HEK293 (cell line): ENCODE measurements around the gene FAM200B.

Experiments
- CTCF ChIA-PET: fragments of 350-600 bp; formaldehyde crosslinking; extraction: SDS; loops from one replicate; lab custom pipeline; 2021; ENCODE audit warnings: antibody characterized with exemption; lab: Yijun Ruan, JAX
- POLR2A ChIA-PET: fragments of 300-600 bp; formaldehyde crosslinking; extraction: SDS; loops from one replicate; lab custom pipeline; 2020; ENCODE audit warnings: antibody characterized with exemption, inconsistent platforms; lab: Yijun Ruan, JAX
- H3K27ac ChIP-seq: fragments of 200-500 bp; sonication (Bioruptor generic); 2 replicates; pipeline ENCODE4 v1.5.1; 2014; ENCODE audit warnings: low read depth, low read length, control low read depth, inconsistent platforms; ENCODE audit errors: extremely low read depth
- H3K36me3 ChIP-seq, 2 experiments: fragments of 200-500 bp in 1 of 2; sonication (Bioruptor generic) in 1 of 2; 1 replicate in 1 of 2; 2 replicates in 1 of 2; pipeline ENCODE4 v1.5.1; 2014 to 2017; ENCODE audit warnings: inconsistent platforms in 2 of 2, low read length in 2 of 2; ENCODE audit not compliant: control insufficient read depth in 2 of 2, insufficient read depth in 1 of 2
- H3K4me1 ChIP-seq: fragments of 200-500 bp; sonication (Bioruptor generic); 2 replicates; pipeline ENCODE4 v1.5.1; 2014; ENCODE audit warnings: mild to moderate bottlenecking, low read length, inconsistent platforms; ENCODE audit not compliant: control insufficient read depth, insufficient read depth
- H3K4me3 ChIP-seq: 2 replicates; pipeline ENCODE4 v1.5.1; 2011; ENCODE audit warnings: low read depth, mild to moderate bottlenecking, control low read depth, low read length, moderate library complexity
- H3K9me3 ChIP-seq: fragments of 200-500 bp; sonication (Bioruptor generic); 2 replicates; pipeline ENCODE4 v1.5.1; 2014; ENCODE audit warnings: low read depth, low read length, inconsistent platforms; ENCODE audit not compliant: control insufficient read depth, insufficient read depth
- OVOL3 ChIP-seq: fragments of 450-650 bp; formaldehyde crosslinking; IDR thresholded peaks from 2 replicates; pipeline ENCODE4 v1.5.1; 2016; ENCODE audit warnings: missing biosample characterization, missing genetic modification characterization
- WT1 ChIP-seq: fragments of 450-650 bp; formaldehyde crosslinking; IDR thresholded peaks from 2 replicates; pipeline ENCODE4 v1.5.1; 2016; ENCODE audit warnings: missing biosample characterization, missing genetic modification characterization
- ZNF214 ChIP-seq: fragments of 450-650 bp; formaldehyde crosslinking; IDR thresholded peaks from 2 replicates; pipeline ENCODE4 v1.5.1; 2017; ENCODE audit warnings: missing biosample characterization, mild to moderate bottlenecking, missing genetic modification characterization, borderline replicate concordance
- ZNF266 ChIP-seq: fragments of 450-650 bp; formaldehyde crosslinking; IDR thresholded peaks from 2 replicates; pipeline ENCODE4 v1.5.1; 2016; ENCODE audit warnings: missing biosample characterization, missing genetic modification characterization, low read depth
- ZNF394 ChIP-seq: fragments of 450-650 bp; formaldehyde crosslinking; IDR thresholded peaks from 2 replicates; pipeline ENCODE4 v1.5.1; 2016; ENCODE audit warnings: missing biosample characterization, missing genetic modification characterization, mild to moderate bottlenecking, moderate library complexity, borderline replicate concordance
- ZNF585B ChIP-seq: fragments of 450-650 bp; formaldehyde crosslinking; IDR thresholded peaks from 2 replicates; pipeline ENCODE4 v1.5.1; 2016; ENCODE audit warnings: missing biosample characterization, missing genetic modification characterization
- ZNF768 ChIP-seq: fragments of 450-650 bp; formaldehyde crosslinking; IDR thresholded peaks from 2 replicates; pipeline ENCODE4 v1.5.1; 2018; ENCODE audit warnings: missing biosample characterization, mild to moderate bottlenecking, missing genetic modification characterization
- TF ChIP-seq, protein P1 (sequence below): fragments of 450-650 bp; formaldehyde crosslinking; IDR thresholded peaks from 2 replicates; pipeline ENCODE4 v1.5.1; 2016; ENCODE audit warnings: missing biosample characterization, missing genetic modification characterization
- TF ChIP-seq, protein P2 (sequence below): fragments of 450-650 bp; formaldehyde crosslinking; IDR thresholded peaks from 2 replicates; pipeline ENCODE4 v1.5.1; 2017; ENCODE audit warnings: missing biosample characterization, missing genetic modification characterization
- TF ChIP-seq, protein P3 (sequence below): fragments of 450-650 bp; formaldehyde crosslinking; conservative IDR thresholded peaks from 2 replicates; pipeline ENCODE4 v1.5.1; 2016; ENCODE audit warnings: low read depth, missing biosample characterization, missing genetic modification characterization
- TF ChIP-seq, protein P4 (sequence below): fragments of 450-650 bp; formaldehyde crosslinking; optimal IDR thresholded peaks from 2 replicates; pipeline ENCODE3; 2016; ENCODE audit warnings: missing biosample characterization, mild to moderate bottlenecking, missing genetic modification characterization

FAM200B gene

DNA sequence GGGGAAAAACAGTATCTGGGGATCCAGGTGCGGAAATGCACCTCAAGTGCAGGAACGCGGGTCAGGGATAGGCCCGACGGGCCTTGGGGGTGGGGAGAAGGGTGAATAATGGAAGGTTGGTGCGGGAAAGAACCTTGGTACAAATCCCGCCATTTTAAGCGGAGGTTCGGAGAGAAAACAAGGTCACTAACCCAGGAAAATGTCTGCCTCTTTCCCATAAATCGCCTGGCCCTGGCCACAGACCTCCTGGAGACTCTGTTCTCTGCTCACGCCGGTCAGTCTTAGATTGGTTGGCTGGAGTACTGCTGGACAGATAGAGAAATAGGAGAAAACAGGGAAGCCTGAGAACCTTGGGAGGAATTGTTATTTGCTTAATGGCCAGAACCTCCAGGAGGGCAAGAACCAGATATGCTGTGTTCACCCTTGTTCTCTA, 25.6 kb upstream of the FAM200B start:
- no peaks in the 10 kb centered on the region for H3K9me3 ChIP-seq
- H3K27ac ChIP-seq: peak overlapping the region; percentile 91; the same call in 1 of the 2 replicates
- peaks cover 0 to 7% of the 10 kb centered on the region in 2 experiments; a peak in 1 of 3 replicates for H3K36me3 ChIP-seq
- CTCF ChIA-PET: interaction anchor here (0.6 to 1.5 kb wide), 2 partner anchors 64 to 149 kb away, joined by 3 to 6 read pairs; no protein-coding TSS in a partner anchor
- H3K4me3 ChIP-seq: no peak overlapping the region
- TF ChIP-seq, protein P1, sequence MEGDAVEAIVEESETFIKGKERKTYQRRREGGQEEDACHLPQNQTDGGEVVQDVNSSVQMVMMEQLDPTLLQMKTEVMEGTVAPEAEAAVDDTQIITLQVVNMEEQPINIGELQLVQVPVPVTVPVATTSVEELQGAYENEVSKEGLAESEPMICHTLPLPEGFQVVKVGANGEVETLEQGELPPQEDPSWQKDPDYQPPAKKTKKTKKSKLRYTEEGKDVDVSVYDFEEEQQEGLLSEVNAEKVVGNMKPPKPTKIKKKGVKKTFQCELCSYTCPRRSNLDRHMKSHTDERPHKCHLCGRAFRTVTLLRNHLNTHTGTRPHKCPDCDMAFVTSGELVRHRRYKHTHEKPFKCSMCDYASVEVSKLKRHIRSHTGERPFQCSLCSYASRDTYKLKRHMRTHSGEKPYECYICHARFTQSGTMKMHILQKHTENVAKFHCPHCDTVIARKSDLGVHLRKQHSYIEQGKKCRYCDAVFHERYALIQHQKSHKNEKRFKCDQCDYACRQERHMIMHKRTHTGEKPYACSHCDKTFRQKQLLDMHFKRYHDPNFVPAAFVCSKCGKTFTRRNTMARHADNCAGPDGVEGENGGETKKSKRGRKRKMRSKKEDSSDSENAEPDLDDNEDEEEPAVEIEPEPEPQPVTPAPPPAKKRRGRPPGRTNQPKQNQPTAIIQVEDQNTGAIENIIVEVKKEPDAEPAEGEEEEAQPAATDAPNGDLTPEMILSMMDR: no peak
- TF ChIP-seq ZNF394 (tag by site-specific recombination): no peak
- TF ChIP-seq ZNF214 (tag by site-specific recombination): no peak
- TF ChIP-seq, protein P2, sequence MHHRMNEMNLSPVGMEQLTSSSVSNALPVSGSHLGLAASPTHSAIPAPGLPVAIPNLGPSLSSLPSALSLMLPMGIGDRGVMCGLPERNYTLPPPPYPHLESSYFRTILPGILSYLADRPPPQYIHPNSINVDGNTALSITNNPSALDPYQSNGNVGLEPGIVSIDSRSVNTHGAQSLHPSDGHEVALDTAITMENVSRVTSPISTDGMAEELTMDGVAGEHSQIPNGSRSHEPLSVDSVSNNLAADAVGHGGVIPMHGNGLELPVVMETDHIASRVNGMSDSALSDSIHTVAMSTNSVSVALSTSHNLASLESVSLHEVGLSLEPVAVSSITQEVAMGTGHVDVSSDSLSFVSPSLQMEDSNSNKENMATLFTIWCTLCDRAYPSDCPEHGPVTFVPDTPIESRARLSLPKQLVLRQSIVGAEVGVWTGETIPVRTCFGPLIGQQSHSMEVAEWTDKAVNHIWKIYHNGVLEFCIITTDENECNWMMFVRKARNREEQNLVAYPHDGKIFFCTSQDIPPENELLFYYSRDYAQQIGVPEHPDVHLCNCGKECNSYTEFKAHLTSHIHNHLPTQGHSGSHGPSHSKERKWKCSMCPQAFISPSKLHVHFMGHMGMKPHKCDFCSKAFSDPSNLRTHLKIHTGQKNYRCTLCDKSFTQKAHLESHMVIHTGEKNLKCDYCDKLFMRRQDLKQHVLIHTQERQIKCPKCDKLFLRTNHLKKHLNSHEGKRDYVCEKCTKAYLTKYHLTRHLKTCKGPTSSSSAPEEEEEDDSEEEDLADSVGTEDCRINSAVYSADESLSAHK: no peak
- TF ChIP-seq, all 188 proteins: peak for 0
- H3K4me1 ChIP-seq: 0 out of 2 replicates have a peak, but pooled peaks cover 4% of the 10 kb centered on the region
- POLR2A ChIA-PET: interaction anchor here (2.8 kb wide), 1 partner anchor 26 kb away, joined by 18 read pairs; the partner anchor contains the start of gene FAM200B

DNA sequence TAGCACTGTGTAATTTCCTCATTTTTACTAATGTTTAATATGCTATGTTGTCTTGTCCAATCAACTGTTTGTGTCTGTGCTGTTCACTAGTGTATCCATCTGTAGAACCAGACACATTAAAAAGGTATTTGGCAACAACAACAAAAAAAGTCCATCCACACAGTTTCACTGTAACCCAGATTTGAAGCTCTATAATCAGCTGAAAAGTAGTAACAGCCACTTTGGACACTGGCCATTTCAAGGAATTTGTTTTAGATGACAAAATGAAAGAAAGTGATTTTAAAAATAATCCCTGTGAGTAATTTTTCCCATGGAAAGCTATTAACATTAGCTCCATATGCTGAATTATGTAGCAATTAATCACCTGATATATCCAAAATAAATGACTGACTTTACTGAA, 24.3 kb upstream of the FAM200B start:
- CTCF ChIA-PET: interaction anchor here (0.6 kb wide), 1 partner anchor 115 kb away, joined by 3 read pairs; no protein-coding TSS in a partner anchor
- POLR2A ChIA-PET: no interaction called here
- Histone ChIP-seq H3K4me3 (no peak overlapping the region), H3K4me1 (0 out of 2 replicates have a peak, but pooled peaks cover 4% of the 10 kb centered on the region), H3K27ac (no peak overlapping the region), H3K9me3 (no peaks in the 10 kb centered on the region), H3K36me3 (peaks cover 0 to 9% of the 10 kb centered on the region in 2 experiments; a peak in 1 of 3 replicates)
- TF ChIP-seq, protein P3, sequence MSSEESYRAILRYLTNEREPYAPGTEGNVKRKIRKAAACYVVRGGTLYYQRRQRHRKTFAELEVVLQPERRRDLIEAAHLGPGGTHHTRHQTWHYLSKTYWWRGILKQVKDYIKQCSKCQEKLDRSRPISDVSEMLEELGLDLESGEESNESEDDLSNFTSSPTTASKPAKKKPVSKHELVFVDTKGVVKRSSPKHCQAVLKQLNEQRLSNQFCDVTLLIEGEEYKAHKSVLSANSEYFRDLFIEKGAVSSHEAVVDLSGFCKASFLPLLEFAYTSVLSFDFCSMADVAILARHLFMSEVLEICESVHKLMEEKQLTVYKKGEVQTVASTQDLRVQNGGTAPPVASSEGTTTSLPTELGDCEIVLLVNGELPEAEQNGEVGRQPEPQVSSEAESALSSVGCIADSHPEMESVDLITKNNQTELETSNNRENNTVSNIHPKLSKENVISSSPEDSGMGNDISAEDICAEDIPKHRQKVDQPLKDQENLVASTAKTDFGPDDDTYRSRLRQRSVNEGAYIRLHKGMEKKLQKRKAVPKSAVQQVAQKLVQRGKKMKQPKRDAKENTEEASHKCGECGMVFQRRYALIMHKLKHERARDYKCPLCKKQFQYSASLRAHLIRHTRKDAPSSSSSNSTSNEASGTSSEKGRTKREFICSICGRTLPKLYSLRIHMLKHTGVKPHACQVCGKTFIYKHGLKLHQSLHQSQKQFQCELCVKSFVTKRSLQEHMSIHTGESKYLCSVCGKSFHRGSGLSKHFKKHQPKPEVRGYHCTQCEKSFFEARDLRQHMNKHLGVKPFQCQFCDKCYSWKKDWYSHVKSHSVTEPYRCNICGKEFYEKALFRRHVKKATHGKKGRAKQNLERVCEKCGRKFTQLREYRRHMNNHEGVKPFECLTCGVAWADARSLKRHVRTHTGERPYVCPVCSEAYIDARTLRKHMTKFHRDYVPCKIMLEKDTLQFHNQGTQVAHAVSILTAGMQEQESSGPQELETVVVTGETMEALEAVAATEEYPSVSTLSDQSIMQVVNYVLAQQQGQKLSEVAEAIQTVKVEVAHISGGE (tag by site-specific recombination): no peak
- TF ChIP-seq ZNF266 (tag by site-specific recombination): no peak

DNA sequence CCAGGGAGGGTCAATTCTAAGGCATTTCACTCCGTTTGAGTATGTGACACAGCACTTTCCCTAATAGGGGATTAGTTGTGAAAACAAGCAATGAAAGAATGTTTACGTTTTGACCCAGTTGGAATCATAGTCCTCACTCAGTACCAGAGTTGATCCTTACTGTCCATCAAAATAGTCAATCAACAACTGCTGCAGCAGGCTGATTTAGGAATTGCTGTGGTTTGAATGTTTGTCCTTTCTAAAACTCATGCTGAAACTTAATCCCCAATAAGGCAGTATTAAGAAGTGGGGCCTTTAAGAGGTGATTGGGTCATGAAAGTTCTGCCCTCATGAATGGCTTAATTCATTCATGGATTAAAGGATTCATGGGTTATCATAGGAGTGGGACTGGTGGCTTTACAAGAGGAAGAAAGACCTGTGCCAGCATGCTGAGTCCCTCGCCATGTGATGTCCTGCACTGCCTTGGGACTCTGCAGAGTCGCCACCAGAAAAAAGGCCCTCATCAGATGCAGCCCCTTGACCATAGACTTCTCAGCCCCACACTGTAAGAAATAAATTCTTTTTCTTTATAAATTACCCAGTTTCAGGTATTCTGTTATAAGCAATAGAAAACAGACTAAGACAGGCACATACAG, 23.4 kb upstream of the FAM200B start:
- Histone ChIP-seq H3K36me3 (peaks cover 0 to 9% of the 10 kb centered on the region in 2 experiments; a peak in 1 of 3 replicates), H3K4me3 (no peak overlapping the region), H3K4me1 (0 out of 2 replicates have a peak, but pooled peaks cover 2% of the 10 kb centered on the region), H3K27ac (no peak overlapping the region), H3K9me3 (no peaks in the 10 kb centered on the region)
- TF ChIP-seq, protein P4, sequence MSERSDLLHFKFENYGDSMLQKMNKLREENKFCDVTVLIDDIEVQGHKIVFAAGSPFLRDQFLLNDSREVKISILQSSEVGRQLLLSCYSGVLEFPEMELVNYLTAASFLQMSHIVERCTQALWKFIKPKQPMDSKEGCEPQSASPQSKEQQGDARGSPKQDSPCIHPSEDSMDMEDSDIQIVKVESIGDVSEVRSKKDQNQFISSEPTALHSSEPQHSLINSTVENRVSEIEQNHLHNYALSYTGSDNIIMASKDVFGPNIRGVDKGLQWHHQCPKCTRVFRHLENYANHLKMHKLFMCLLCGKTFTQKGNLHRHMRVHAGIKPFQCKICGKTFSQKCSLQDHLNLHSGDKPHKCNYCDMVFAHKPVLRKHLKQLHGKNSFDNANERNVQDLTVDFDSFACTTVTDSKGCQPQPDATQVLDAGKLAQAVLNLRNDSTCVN: no peak
- TF ChIP-seq WT1 (tag by site-specific recombination) (no peak), ZNF768 (tag by site-specific recombination) (no peak), OVOL3 (tag by site-specific recombination) (no peak), ZNF585B (tag by site-specific recombination) (no peak)
- CTCF ChIA-PET: interaction anchor here (1.3 kb wide), 1 partner anchor 99 kb away, joined by 3 read pairs; no protein-coding TSS in a partner anchor
- POLR2A ChIA-PET: no interaction called here
